Measurements from ENCODE around the gene ZNF563. TPM values are rescaled to one million over a fixed set of nuclear protein-coding genes. Genes with fewer than 3 reads are reported as not detected.

The ZNF563 gene
- total and polyA plus RNA-seq, 10 of the 15 experiments (the other 5 are each of a cell fraction or from before 2014, with no cell fraction given): 1.7 to 6.4 (median 2.8) TPM

- H3K9me3 ChIP-seq (replicated peaks; ENCODE audit: control insufficient read depth, insufficient read depth, low read length): peaks cover 9% of the 10 kb centered on the region
- intact Hi-C loops (cut with micrococcal nuclease; ENCODE audit: unreplicated experiment): no loop called here
- ChIA-PET SMC1A (ENCODE audit: uncharacterized antibody, unreplicated experiment) (no interaction called here), CTCF (no interaction called here), RAD21 (ENCODE audit: unreplicated experiment) (no interaction called here), POLR2A (no interaction called here)
- peaks cover 3% of the 10 kb centered on the region; the same call in 1 of the 2 replicates for H3K4me1 ChIP-seq (ENCODE audit: control insufficient read depth, insufficient read depth, low read length)
- FAIRE-seq (no peak), ATAC-seq (no peak), DNase-seq (ENCODE audit: low read depth, low spot score) (no peak)
- no peak overlapping the region for H3K27ac ChIP-seq (ENCODE audit: control insufficient read depth, insufficient read depth)
- H4K20me1 ChIP-seq (ENCODE audit: control insufficient read depth, insufficient read depth): no peaks in the 10 kb centered on the region; the same call in 1 of the 2 replicates
- no peak overlapping the region for H3K4me2 ChIP-seq (ENCODE audit: control insufficient read depth, insufficient read depth)
- no peaks in the 10 kb centered on the region; the same call in 1 of the 2 replicates for H3K79me2 ChIP-seq (ENCODE audit: control insufficient read depth, insufficient read depth, low read length)
- BruUV-seq (replicated peaks): no TSS peak
- 100% methylated on average over 12 of the region's 14 CpGs for WGBS (ENCODE audit: insufficient coverage, insufficient replicate concordance, low lambda C conversion rate, missing lambda C conversion rate)
- no peak overlapping the region for H3K9ac ChIP-seq (ENCODE audit: control insufficient read depth, insufficient read depth, low read length)
- H3K27me3 ChIP-seq (replicated peaks in 1 of 2; ENCODE audit: control insufficient read depth in 2 of 2, insufficient read depth in 2 of 2, low read length in 1 of 2): no peaks in the 10 kb centered on the region
- H2AFZ ChIP-seq (ENCODE audit: control insufficient read depth, low read depth, low read length): no peak overlapping the region
- H3K4me3 ChIP-seq: no peak overlapping the region
- TF ChIP-seq MTA2 (IDR thresholded peaks at IDR 0.05; ENCODE audit: low read depth) (no peak), IRF4 (IDR thresholded peaks at IDR 0.05; ENCODE audit: low read depth, low read length) (no peak), PAX8 (IDR thresholded peaks at IDR 0.05) (no peak), IKZF1 (conservative IDR thresholded peaks at IDR 0.05) (no peak), PKNOX1 (IDR thresholded peaks at IDR 0.05) (no peak), ZNF687 (IDR thresholded peaks at IDR 0.05) (no peak), IRF3 (IDR thresholded peaks at IDR 0.05) (no peak), HCFC1 (IDR thresholded peaks at IDR 0.05; ENCODE audit: low read length) (no peak), HSF1 (IDR thresholded peaks at IDR 0.05; ENCODE audit: low read depth, low read length) (no peak), RAD51 (IDR thresholded peaks at IDR 0.05) (no peak), HDAC2 (IDR thresholded peaks at IDR 0.05) (no peak), ELK1 (IDR thresholded peaks at IDR 0.05; ENCODE audit: low read depth, low read length) (no peak), E2F8 (IDR thresholded peaks at IDR 0.05; ENCODE audit: low read depth, partially characterized antibody) (no peak)
- H3K36me3 ChIP-seq (ENCODE audit: control insufficient read depth in 2 of 2, insufficient read depth in 2 of 2, low read length in 1 of 2): no peaks in the 10 kb centered on the region
- in situ Hi-C loops (cut with MboI): no loop called here
These were observed 49.2 kb downstream of the ZNF563 start for GRCh38 chr19:12284226-12284625.

All from GM12878 (cell line).